ENCODE results near the gene ZNHIT1.
A peak's percentile ranks its signal among the peaks of the same experiment; 100 is the strongest.

The ZNHIT1 gene

DNA sequence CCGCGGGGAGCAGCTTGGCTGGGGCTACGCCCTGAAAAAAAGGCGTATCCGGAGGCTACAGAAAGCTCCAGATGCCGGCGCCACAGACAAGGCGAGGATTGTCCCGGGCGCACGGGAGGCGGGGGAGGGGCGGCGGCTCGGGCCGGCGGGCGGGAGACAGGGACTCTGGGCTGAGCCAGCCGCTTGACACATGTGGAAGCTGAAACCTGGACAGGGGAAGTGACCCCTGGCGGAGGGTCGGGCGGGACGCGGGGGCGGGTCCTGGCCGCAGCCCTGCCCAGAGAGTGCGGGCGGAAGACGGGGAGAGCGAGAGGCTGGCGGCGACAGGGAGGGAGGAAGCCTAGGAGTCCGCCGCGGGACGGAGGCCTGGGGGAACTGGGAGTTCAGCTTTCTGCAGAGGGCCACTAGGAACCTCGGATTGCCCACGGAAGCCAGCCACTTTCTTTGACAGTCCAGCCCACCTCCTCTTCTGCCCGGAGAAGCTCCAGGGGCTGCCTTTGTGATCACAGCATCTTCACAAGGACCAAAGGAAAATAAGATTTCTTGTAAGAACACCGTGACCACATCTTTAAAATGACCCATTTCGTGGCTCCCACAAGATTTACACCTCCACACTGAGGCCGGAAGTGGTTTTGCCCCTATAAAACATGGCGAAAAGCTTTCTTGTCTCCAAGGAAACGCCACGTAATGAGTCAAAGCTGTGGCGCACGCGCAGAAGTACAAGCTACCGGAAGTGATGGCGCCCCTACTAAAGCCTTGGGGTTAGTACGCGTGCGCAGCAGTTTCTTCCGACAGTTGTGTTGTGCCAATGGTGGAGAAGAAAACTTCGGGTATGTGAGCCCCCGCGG lies at the start of gene ZNHIT1, which contains the start of gene PLOD3:
Gene ZNHIT1, plus strand, starts transcription at position 778 of the 848 bp plus-strand sequence. Its CDS starts 31 bp downstream, at position 809.
Gene PLOD3, minus strand, starts transcription at position 194 of the 848 bp plus-strand sequence. CDS start 307 bp downstream, outside the sequence.
- peak; percentile 87 for FAIRE-seq

- no peak for FAIRE-seq
Measured at GRCh38 chr7:101168412-101169049, 49.4 kb upstream of the ZNHIT1 start.

DNA sequence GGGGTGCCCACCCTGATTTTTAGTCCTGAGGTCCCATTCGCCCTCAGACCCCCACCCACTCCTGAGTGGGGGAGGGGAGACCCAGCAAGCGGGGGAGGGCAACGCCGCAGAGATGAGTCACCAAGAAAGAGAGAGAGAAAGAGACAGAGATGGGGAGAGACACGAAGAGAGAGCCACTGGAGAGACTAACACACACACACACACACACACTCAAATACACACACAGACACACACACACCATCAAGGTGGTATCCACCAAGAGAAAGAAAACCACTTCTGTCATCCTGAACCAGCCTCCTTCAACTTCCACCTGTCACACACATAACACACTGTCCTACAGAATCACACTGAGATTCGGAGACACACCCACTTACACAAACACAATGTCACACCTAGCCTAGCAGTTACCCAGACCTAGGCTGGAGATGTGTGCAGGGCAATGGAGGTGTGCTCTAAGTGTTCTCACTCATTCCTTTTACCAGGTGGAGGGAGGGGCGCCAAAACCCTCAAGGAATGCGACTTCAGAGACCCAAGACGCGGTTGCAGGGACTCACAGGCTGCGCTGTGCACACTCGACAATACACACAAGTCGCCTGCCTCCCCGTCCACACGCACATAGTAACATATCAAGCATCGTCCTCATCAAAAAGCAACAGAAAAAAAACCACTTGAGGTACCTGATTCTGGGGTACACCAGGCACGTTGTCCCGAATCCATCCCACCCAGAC lies 48.7 kb upstream of the ZNHIT1 start:
- FAIRE-seq, result no peak

- FAIRE-seq, result no peak
Measured at GRCh38 chr7:101169838-101170551, 48.0 kb upstream of the ZNHIT1 start.

DNA sequence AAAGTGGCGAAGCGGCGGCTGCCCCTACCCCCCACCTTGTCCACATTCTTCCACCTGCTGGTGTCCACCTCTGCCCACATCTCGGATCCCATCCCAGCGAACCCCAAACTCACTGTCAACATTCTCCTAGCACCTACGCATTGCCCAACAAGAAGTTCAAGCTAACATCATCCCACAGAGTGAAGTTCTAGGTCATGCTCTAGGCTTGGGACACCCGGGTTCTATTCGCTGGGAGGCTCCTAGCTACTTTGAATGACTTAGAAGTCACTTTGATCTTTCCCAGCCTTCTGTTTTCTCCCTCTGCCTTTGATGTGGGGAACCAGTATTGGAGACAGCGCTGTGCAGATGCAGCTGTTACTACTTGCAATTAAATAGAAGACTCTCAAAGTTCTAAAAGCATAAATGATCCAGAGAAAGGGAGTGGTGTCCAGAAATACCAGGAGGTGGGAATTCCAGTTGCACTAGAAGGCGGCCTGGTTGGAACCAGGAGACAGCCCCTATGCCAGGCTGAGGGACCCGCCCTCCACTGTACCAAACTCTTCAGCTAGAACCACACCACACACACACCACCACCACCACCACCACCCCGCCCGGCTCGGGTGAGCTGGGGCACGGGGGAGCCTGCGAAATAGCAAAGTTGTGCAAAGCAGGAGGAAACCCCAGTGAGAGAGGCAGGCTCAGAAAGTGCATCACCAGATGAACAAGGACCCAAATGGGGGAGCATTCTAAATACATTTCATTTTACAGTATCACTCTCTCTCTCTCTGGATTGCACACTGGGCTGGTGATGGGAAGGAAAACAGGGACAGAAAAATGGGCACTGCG lies 47.1 kb upstream of the ZNHIT1 start:
- FAIRE-seq, result no peak

- no peak for FAIRE-seq
Measured at GRCh38 chr7:101171442-101171837, 46.5 kb upstream of the ZNHIT1 start.

DNA sequence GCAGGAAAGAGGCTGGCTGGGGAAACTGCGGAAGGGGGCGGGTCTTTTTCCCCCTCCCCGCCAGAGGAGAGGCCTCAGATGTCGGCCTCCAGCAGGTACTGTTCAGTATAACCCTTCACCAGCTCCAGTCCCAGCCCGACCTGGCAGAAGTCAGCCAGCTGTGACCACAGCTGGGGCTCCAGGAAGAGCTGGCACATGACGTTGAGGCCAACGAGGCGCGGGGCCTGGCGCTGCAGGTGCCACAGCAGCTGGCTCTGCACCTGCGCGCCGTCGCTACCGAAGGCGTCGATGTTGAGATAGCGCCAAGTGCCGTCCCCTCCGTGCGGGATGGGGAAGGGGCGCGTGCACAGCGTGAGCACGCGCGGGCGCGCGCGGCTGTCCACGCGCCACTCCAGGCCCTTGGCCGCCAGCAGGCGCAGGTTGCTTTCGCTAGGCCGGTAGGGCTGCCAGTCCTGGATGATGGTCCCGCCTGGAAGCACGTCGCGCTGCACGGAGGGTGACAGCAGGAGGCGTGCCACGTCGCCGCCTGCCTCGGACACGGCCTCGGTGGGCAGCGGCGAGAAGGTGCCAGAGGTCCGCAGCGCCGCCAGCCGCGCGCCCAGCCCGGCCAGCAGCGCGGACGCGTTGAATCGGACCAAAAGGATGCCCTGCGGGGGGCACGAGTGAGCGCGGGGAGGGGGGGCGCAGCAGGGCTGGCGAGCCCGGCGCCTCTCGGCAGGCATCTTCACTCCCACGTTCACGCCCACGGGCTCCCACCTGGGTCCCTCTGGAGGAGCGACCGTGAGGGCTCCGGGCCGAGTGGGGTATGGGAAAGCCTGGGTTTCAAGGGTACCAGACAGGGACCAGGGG lies 45.7 kb upstream of the ZNHIT1 start:
- FAIRE-seq, result no peak

- no peak for FAIRE-seq
Measured at GRCh38 chr7:101172854-101173751, 44.9 kb upstream of the ZNHIT1 start.

- no peak for FAIRE-seq
Measured at GRCh38 chr7:101173752-101174244, 44.2 kb upstream of the ZNHIT1 start.

DNA sequence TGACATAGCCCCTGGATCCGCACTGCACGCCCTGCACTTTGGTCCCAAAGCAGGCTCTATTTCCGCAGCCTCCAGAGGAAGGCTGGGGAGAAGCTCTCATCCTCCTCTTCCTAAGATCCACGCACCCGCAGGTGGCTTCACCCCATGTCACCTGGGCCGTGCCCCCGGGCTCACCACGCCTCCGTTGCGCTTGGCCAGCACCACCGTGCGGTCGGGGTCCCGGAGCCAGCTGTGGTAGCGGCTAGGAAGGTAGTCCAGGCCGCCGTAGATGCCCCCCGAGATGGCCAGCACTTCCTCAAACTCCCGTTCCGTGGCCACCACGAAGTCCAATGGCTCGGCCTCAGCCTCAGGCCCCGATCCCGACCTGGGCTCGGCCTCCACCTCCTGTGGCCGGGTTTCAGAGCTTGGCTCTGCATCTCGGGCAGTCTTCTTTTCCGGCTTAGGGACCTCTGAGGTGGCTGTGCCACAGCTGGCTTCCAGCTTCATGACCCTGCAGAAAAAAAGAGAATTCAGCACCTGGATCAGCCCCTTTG lies 43.6 kb upstream of the ZNHIT1 start:
- no peak for FAIRE-seq

GRCh38 chr7:101175664-101176063 lies 42.3 kb upstream of the ZNHIT1 start:
- FAIRE-seq, result no peak

- no peak for FAIRE-seq
Measured at GRCh38 chr7:101177644-101178043, 40.3 kb upstream of the ZNHIT1 start.

GRCh38 chr7:101179117-101179516 lies 38.8 kb upstream of the ZNHIT1 start:
- FAIRE-seq, result no peak

DNA sequence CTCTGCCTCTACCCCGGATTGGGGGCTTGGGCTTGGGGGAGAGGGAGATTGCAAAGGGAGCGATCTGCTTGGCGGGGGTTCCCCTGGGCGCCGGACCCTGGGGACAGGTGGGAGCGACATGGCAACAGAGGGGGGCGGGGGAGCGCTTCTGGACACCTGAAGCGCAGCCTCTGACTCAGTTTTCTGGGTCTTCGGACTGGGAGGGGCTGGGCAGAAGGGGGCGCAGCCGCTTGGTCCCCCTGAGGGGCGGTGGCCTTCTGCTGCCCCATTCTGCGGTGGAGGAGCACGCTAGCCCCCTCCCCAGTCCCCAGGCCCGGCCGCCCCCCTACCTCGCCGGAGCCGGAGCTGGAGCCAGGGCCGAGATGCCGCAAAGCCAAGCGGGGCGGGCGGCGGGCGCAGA lies 38.3 kb upstream of the ZNHIT1 start:
- no peak for FAIRE-seq

- FAIRE-seq, result no peak
Measured at GRCh38 chr7:101180130-101180755, 37.7 kb upstream of the ZNHIT1 start, which contains the start of gene NAT16. NAT16 (minus strand) TSS chr7:101180293; CDS start chr7:101174807, 5,486 bp downstream.

GRCh38 chr7:101185258-101185839 lies 32.6 kb upstream of the ZNHIT1 start:
- no peak for FAIRE-seq

DNA sequence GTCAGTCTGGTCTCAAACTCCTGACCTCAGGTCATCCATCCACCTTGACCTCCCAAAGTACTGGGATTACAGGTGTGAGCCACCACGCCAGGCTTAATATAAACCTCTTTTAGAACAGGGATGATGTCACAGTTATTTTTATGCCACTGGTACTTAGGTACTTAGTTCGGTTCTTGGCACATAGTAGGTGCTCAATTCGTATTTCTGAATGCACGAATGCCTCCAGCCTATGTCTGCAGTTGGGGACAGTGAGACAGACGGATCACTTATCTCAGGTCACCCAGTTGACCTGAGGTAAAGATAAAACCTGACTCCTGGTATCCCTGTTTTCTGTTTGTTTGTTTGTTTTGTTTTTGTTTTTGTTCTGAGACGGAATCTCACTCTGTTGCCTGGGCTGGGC lies 31.8 kb upstream of the ZNHIT1 start:
- FAIRE-seq, result no peak

DNA sequence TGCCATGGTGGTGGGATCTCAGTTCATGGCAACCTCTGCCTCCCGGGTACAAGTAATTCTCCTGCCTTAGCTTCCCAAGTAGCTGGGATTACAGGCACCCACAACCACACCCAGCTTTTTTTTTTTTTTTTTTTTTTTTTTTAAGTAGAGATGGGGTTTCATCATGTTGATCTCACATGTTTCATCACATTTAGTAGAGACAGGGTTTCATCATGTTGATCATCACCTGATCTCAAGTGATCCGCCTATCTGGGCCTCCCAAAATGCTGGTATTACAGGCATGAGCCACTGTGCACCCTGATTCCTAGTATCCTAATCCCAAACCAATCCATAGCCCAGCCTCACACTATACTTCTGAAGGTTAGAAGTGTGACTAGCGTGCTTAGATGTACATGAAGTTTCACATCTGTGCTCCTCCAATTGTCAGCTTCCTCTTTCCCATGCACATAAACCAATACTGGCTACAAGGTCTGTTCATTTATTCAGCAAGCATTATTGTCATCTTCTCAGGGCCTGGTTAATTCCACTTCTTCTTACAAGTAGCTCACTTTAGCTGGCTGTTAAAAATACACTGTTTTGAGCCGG lies 31.0 kb upstream of the ZNHIT1 start:
- FAIRE-seq, result no peak
